NCI-H2227 treated with DMSO at 0.1 percent for 48 hours (cell line): ENCODE data around the gene TNNT2.

Experiments
- DNase-seq: peaks from one replicate; lab custom pipeline; 2025; lab: John Stamatoyannopoulos, UW

TNNT2 gene

DNA sequence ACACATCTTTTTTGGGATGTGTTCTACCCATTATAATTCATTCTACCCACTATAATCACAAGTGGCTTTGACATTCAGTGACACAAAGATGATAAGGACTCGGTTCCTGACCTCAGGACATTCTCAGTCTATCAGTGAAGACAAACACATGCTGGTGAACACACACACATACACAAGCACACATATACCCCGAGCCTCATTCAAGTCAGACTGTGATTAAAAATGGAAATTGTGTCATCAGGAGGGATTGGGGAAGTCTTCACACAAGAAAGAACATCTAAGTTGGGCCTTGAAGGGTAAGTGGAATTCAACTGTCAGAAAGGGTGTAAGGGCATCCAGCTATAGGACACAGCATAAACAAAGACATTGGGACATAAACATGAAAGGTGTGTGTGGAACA lies 24.2 kb upstream of the TNNT2 start:
- no peak for DNase-seq

DNA sequence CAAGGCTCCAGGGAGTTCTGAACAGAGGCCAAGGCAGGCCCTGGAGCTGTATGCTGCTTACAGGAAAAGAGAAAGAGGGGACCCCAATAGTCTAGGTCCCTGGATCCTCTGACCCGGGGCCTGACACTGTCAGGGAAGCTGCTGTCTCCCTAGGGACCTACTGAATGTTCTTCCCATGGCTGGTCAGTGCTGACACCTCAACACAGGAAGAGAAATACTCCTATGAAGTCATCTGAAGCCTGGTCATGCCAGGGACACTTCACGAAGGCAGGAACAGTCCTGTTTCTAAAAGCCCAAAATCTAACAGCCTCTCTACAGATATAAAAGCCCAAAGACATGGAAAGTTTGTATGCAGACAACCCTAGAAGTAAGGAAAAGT lies 23.4 kb upstream of the TNNT2 start:
- DNase-seq, result no peak

DNA sequence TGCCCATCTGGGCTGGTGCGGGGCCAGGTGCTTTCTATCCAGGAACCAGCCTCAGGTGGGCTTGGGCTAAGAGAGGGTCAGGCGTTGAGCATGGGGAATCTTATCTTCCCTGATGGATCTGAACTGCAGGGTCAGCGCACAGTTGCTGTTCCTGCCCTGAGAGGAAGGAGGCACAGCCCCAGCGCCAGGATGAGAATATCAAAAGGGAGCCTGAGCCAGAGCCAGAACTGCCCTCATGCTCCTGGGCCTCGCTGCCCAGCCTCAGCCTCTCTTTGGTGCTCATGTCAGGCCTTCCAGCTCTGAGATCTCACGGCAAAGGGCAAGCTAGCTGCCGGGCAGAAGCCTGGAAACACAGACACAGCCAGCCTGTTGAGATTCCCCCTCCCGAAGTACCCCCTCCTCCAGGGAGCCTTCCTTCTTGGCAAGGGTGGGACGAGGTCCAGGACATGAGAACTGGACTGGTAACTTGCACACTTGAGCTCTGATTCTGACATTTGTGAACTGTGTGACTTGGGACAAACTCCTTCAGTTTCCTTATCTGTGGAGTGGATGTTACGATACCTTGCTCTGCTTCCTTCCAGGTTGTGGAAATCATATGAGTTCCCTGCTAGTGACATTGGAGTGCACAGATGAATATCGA lies 22.9 kb upstream of the TNNT2 start:
- DNase-seq, result no peak

DNA sequence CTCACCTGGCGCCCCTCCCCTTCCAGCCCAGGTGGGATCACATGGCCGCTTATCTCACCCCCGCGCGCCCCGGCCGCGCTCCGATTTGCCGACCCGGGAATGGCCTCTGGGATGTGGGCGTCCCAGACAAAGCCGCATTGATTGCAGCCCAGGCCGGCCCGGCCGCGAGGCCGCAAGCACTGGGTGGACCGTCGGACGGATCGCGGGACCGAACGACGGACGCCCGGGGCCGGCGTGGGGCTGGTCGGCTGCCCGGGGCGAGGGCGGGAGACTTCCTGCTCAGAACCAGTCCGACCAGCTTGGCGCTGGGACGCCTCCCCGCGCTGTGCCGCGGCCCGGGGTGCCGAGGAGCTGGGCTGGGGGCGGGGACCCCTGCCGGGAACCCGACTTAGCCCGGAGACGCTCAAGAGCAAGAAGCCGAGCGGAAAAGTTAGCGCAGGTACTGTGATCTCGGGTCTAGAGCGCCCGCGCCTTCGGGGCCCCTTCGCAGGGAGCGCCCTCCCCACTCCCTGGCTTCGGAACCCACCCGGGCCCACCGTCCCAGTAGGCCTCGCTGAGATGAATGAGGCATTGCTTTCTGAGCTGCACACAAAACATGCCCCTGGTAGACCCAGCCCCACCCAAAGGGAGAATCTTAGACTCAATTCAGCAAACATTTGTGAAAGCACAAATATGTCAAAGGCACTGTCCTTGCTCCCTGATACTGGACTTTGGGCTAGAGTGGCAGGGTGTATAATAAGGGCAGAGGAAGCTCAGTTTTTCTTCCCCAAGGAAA lies 22.1 kb upstream of the TNNT2 start:
- no peak for DNase-seq

DNA sequence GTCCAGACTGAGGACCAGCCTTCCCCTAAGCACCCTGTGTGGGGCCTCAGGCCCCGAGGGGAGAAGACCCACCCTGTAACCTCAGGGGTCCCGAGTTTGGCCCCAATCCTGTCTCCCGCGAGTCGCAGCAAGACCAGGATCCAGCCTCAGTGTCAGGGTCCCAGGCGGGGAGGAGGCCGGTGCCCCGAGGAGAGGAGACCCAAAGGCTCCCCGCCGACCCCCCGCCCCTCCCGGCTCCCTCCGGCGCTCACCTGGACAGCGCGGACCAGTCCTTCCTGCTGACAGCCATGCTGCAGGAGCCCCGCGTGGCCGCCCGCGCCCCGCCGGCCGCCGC lies 21.5 kb upstream of the TNNT2 start, which contains the start of gene LAD1:
LAD1 (minus strand) TSS at position 307 of the 334 bp plus-strand sequence; CDS start at position 289, 18 bp downstream.
- no peak for DNase-seq

DNA sequence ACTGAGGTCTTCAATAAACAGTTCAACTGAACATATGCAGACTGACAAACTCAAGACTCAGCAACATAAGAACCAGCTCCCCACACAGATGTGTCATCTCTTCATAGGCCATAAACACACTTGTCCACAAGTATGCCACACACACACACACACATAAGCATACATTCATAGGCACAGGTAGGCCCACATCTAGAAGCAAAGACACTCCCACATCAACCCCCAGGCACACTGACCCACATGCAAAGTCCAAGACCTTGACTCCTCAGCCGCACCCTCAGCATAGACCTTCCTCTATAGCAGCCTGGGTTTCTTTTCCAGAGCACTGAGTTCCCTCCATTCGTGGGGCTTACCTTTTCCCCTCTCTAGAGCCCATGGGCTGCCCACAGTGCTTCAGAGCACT lies 20.2 kb upstream of the TNNT2 start:
- DNase-seq, result no peak

DNA sequence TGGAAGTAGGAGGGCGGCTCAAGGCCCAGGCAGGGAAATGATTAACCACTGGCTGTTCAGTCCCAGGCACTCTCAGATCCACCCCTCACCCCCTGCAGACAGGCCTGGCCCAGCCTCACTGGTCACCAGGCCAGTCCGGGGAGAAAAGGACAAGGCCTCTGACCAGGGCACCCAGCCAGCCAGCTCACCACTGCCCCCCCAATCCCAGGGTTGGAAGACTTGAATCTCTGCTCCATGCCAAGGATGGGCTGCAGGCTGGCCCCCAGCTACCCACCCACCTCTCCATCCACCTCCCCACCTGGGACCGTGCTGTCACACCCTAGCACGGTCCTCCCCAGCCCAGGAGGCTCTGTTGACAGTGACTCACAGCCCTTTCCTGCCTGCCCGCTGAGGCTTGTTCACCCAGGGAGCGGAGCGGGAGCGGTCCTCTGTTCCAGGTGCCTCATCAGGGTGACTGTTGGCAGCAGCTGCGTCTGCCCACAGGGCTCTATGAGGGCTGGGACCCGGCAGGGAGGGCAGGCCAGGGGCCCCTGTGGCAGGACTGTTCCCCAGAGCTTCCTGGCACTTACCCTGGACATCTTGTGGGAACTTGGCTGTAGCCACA lies 19.5 kb upstream of the TNNT2 start:
- no peak for DNase-seq

DNA sequence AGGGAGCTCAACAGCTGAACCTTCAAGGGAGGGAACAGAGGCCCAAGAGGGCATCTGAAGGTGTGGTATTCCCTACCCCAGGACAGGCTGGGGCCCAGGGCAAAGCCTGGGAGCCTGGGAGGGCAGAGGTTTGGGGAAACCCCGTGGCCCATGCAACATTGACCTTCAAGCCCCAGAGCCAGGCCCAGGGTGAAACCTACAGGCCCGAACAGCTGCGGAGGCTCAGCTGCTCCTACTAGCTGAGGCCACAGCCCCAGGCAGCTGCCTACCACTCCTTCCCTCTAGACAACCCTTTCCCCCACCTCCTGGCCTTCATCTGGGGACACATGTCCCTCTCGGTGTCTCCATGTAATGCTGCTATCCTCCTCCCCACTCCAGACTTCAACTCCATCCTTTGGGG lies 18.5 kb upstream of the TNNT2 start:
- DNase-seq, result no peak

DNA sequence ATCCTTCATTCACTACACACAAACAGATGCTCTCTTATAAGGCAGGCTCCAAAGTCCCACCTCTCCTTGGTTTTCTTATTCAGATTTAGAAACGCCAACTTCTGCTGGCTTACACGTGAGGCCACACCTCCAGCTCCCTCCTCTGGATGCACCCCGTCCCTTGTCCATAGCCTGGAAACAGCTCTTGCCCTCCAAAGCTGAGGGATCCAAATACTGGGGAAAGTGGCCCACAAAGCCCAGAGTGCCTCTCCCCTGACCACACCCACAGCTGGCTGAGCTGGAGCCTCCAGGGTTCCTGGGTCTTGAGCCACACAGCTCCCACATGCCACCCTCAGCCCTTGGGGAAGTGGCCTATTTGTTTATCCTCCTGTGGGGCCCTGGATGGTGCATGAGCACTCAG lies 17.1 kb upstream of the TNNT2 start:
- DNase-seq, result no peak

DNA sequence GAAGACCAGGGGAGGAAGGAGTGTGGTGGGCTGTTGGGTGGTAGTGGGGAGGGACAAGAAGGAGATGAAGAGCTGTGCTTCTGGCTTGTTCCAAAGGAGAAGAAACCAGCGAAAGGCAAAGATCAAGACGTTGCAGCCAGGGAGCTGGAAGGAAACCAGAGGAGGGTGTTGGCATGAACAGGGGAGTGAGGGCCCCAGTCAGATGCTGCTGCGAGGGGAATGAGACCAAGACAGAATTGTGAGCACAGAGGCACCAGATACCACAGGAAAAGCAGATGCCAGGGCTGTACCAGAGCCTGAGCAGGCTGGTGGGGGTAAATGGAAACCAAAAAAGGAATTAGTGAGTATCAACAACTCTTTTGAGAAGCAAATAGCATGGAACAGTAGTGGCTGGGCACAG lies 15.6 kb upstream of the TNNT2 start:
- no peak for DNase-seq

DNA sequence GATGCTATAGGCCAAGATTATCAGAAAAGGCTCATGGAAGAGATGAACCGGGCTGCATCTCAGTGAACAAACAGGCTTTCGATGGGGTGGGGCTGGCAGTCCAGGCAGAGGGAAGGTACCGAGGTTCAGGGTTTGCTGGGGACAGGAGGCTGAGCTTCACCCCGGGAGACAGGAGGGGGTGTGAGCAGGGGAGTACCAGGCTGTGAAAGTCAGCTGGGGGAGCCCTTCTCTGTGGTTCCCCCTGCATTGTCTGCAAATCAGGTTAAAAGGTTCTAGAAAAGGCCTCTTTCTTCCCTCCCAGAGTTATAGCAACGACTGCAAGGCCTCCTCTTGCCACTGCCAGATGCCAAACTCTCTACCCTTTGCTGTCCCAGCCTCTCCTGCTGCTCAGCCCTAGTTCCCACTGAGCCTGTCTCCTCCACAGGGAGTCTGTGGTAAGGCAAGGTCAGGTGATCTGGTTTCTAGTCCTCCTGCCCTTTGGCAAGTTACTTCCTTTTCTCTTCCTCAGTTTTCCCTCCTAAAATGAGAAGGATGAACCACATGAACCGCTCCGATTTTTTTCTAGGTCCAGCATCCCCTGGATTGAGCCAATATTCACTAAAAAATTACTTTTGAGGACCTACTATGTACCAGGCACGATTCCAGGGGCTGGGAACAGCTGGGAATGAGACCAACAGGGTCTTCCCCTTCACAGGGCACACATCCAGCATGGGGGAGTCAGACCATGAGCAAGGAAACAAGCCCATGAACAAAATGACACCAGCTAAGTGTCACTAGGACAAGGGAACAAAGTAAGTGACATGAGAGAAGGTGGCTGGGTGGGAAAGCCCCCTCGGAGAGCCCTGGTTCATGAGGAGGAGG lies 14.4 kb upstream of the TNNT2 start:
- no peak for DNase-seq

DNA sequence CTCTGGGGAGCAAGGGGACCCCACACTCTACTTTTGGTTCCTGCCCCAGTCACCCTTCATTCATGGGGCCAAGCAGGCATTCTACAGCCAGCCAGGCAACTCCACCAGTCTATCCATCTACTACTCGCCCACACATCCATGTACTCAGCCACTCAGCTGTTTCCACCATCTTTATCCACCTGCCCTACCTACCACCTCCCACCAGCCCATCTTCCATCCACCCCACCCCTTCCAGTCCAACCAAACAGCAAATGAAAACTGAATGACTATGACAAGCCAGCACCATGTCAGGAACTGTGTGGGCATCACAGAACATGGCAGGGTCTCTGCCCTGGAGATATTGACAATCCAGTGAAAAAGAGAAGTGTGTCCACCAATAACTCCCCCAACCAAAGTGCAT lies 13.7 kb upstream of the TNNT2 start:
- DNase-seq, result no peak

DNA sequence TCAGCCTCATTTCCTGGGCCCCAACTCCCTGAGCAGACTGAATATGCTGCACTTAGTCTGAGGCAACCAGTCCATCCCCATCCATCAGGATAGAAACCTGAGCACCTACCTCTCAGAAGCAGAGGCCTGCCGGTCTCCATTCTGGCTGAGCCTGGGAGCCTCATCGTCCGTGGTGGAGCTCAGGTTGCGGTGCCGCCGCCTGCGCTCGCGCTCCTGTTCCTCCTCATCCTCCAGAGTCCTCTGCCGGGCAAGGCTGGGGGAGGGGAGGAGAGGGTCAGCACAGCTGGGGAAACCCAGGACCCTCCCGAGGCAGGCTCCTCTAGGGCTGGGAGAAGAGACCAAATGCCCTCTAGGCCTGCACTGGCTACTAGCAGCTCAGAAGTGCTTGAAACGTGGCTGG lies 11.6 kb upstream of the TNNT2 start:
- DNase-seq, result no peak

DNA sequence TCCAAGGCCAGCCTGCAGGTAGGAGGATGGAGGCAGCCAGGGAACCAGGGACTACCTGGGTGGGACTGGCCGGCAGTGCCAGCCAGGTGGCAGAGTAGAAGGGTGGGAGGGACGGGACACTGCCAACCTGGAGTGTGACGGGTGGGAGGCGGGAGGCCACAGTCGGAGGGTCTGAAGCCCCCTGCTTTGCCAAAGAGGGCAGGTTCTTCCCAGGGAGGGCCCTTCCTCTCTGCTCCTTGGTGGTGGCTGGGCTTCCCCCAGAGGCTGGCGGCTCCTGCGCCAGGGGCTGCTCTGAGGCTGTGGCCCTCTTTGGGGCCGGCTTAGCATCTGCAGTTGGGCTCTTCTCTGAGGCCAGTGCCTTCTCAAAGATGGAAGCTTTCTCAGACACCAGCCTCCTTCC lies 8.7 kb upstream of the TNNT2 start:
- DNase-seq, result no peak

DNA sequence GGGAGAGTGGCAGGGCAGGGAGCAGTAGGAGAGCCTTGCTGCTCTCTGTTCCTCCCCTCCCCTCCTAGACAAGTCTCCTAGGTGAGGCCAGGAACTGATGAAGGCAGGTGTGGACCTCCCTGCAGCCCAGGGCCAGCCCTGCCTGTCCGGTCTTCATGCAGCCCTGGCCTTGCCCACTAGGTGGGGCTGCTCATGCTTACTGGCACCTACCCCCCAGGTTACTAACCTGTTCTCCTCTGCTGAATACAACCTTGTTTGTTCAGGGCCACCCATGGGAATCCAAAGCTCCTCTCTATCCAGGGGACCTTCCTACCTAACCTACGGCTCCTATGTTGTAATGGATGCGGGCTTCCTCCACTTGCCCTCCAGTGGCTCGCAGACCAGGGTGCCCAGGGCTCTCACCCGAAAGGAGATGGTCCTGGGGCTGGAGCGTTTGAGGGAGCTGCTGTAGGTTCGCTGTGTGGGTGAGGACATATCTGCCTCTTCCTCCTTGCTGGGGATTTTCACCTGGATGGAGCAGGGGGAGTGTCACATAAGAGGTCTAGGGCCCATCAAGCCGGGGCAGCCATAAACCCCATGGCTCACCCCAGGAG lies 7.9 kb upstream of the TNNT2 start:
- no peak for DNase-seq

DNA sequence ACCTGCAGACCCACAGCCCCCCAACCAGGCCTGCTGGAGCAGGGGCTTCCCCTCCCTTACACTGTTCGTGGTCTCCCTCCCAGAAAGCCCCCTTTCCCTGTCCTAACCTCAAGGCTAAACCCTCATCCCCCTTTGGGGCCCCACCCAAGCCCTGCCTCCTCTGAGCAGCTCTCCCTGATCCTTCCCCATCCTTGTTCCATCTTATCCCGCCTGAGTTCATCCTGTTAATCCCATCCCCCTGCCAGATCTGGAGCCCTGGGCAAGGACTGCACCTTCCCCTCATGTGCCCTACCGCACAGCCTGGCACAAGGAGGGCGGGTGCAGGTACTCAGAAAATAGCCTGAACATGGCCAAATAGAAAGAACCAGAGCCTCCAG lies 6.9 kb upstream of the TNNT2 start:
- no peak for DNase-seq

DNA sequence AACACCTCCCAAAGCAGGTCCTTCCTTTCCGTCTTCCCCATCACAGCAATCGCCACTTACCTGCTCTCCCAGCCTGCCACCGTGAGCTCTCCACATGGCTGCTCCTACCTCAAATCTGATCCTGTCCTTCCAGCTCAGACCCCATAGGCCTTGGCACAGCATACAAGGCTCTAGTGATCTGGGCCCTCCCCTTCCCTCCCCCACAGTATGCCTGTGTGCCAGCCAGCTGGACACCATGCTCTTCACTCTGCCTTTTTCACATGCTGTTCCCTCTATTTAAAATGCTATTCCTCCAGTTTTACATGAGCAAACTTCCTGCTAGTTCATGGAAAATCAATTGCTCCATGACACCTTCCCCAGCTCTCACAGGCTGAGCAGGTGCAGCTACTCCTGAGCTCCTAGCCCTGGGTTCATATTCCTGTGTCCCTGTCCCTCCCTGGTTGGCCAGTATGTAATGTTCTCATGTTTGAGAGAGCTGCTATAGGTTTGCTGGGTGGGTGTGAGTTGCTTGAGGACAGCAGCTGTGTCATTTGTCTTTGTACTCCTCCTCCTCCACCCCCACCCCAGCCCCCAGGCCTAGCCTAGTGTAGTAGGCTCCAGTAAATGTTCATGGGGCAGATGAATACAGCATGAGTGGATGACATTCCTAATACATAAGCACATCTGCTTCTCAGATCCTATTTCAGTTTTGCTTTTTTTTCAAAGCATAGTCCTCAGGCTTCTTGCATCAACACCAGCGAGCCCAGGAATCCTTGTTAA lies 6.3 kb upstream of the TNNT2 start:
- DNase-seq, result no peak

DNA sequence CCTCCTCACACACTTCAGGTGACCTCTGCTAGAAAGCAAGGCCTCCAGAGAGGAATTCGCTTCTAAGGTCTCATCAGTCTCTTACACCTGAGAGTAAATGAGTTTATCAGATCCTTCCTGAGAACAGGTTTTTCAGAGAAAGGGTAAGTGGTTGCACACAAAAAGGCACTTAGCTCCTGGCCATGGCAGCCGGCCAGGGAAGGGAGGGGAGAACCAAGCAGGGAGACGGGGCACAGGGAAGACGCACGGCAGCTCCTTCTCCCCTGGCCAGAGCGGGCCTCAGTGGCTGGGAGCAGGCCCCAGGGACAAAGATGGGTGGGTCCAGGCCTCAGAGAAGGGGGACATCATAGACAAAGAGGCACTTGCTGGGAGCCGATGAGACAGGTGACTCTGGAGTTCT lies 3.6 kb upstream of the TNNT2 start:
- DNase-seq, result no peak

DNA sequence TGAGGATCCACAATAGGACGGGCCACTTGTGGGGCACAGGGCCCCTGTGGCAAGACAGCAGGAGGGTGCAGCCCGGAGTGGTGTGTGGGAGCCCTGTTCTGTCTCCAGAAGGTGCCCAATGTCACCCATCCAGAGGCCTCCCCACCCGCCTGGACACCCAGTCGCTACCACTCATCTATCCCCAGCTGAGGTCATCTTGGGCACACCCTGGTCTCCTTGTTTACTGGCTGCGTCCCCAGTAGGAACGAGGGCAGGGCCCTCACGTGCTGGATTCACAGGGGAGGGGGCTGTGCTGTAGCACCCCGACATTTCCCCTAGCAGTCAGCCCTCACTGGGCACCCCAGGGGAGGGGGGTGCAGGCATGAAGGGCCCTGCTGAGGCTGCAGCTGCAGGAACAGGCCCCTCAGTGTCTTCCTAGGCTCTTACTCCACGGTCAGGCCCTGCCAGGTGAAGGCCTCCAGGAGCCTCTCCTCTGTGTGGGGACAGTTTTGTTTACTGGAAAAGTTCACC lies 2.3 kb upstream of the TNNT2 start:
- no peak for DNase-seq

DNA sequence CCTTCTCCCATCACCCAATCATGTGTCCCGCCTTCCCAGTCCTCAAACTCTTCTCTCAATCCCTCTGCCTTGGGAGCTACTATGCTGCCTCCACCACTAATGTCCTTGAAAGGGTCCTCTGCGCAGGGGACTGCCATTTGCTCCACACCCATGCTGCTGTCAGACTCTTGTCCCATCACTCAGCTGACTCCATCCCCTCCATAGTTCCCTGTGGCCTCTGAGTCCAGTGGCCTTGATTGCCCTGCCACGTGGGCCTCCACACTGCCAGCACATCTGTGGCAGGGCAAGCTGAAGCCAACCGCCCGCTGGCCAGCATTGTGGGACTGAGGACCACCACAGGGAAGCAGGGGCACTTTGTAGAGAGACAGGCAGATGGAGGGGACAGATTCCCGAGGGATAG lies 1.3 kb upstream of the TNNT2 start:
- no peak for DNase-seq
